ENCODE data around the gene NTRK3.

GRCh38 chr15:88179562-88179961, 77.0 kb downstream of the NTRK3 start:
- TF ChIP-seq CTCF (IDR thresholded peaks at IDR 0.05) = no peak
- TF ChIP-seq POLR2A (IDR thresholded peaks at IDR 0.05) = no peak

Measured in thyroid gland (tissue), 4 donors.